CD4-positive, CD25-positive, alpha-beta regulatory T cell (primary cell): ENCODE measurements around the gene GPR176. TPM values are rescaled to one million over a fixed set of nuclear protein-coding genes. Genes with fewer than 3 reads are reported as not detected.

ENCODE experiments used
- ATAC-seq, 2 donors: fragments of 150-1000 bp; cut with Tn5 transposase; one replicate each; pipeline ENCODE4 v1.10.0; 2021; ENCODE audit warnings: low read depth in 2 of 2, moderate number of reproducible peaks in 2 of 2, moderate library complexity in 1 of 2
- DNase-seq, 3 donors: peaks; one replicate each; pipeline versions ENCODE4 v3.0.0 to v3.0.0-alpha.2; 2012 to 2022; ENCODE audit warnings: mixed read lengths in 1 of 3
- H3K27ac ChIP-seq: one replicate; pipeline ENCODE4 v1.7.0; 2013; ENCODE audit warnings: mild to moderate bottlenecking, low read length; ENCODE audit not compliant: insufficient read depth, poor library complexity, severe bottlenecking
- H3K27me3 ChIP-seq: one replicate; pipeline ENCODE4 v1.7.0; 2013; ENCODE audit warnings: low read length; ENCODE audit not compliant: control insufficient read depth, insufficient read depth
- H3K36me3 ChIP-seq: one replicate; pipeline ENCODE4 v1.7.0; 2013; ENCODE audit warnings: mild to moderate bottlenecking, low read length, moderate library complexity; ENCODE audit not compliant: control insufficient read depth, insufficient read depth
- H3K4me1 ChIP-seq: 2 replicates; pipeline ENCODE4 v1.7.0; 2013; ENCODE audit warnings: mild to moderate bottlenecking, low read length; ENCODE audit not compliant: insufficient read depth, control insufficient read depth, poor library complexity, severe bottlenecking
- H3K4me3 ChIP-seq: one replicate; pipeline ENCODE4 v1.7.0; 2013; ENCODE audit warnings: low read depth, mild to moderate bottlenecking, low read length, moderate library complexity
- H3K9me3 ChIP-seq, 2 experiments: 1 replicate in 1 of 2; 2 replicates in 1 of 2; pipeline ENCODE4 v1.7.0; 2013; ENCODE audit warnings: low read length in 2 of 2, mild to moderate bottlenecking in 1 of 2, moderate library complexity in 1 of 2; ENCODE audit not compliant: control insufficient read depth in 2 of 2
- H3K27ac Mint-ChIP-seq, 3 donors: one replicate each; pipeline ENCODE4 v1.8.0; 2020 to 2022; ENCODE audit warnings: mild to moderate bottlenecking in 3 of 3, mixed read lengths in 3 of 3, moderate library complexity in 2 of 3
- H3K27me3 Mint-ChIP-seq: one replicate; pipeline ENCODE4 v1.8.0; 2022; ENCODE audit warnings: mild to moderate bottlenecking, mixed read lengths
- H3K36me3 Mint-ChIP-seq: one replicate; pipeline ENCODE4 v1.8.0; 2020; ENCODE audit warnings: mixed read lengths
- H3K4me1 Mint-ChIP-seq, 4 donors: one replicate each; pipeline ENCODE4 v1.8.0; 2020 to 2022; ENCODE audit warnings: mixed read lengths in 4 of 4, mild to moderate bottlenecking in 1 of 4
- H3K4me3 Mint-ChIP-seq, 4 donors: one replicate each; pipeline ENCODE4 v1.8.0; 2020 to 2022; ENCODE audit warnings: mild to moderate bottlenecking in 4 of 4, mixed read lengths in 4 of 4, moderate library complexity in 3 of 4
- H3K9me3 Mint-ChIP-seq, 7 donors: one replicate each; pipeline ENCODE4 v1.8.0; 2020 to 2022; ENCODE audit warnings: mixed read lengths in 7 of 7, mild to moderate bottlenecking in 3 of 7, moderate library complexity in 2 of 7
- polyA plus RNA-seq, 4 donors: library from polyadenylated mRNA; unstranded; fragments of 300-500 nt; fragmentation: Illumina TruSeq; gene quantifications; one replicate each; pipeline ENCODE4 v1.2.3, GENCODE V29; 2021
- total RNA-seq: library from RNA; stranded (reverse); gene quantifications from one replicate; pipeline ENCODE4 v1.2.3, GENCODE V29; 2022

The GPR176 gene
- total and polyA plus RNA-seq, 5 donors from 2014 or later: not detected

- Mint-ChIP-seq H3K9me3 (peaks cover 0 to 6% (median 1%) of the 10 kb centered on the region in 7 donors), H3K27me3 (peaks cover 53% of the 10 kb centered on the region), H3K36me3 (no peaks in the 10 kb centered on the region), H3K4me3 (no peak overlapping the region), H3K27ac (no peak overlapping the region), H3K4me1 (no peaks in the 10 kb centered on the region)
- Histone ChIP-seq H3K27ac (no peak overlapping the region), H3K36me3 (no peaks in the 10 kb centered on the region), H3K4me1 (no peaks in the 10 kb centered on the region), H3K27me3 (peaks cover 20% of the 10 kb centered on the region), H3K4me3 (no peak overlapping the region), H3K9me3 (no peaks in the 10 kb centered on the region)
- DNase-seq (no peak), ATAC-seq (no peak)
Observed at GRCh38 chr15:39837454-39837853, 82.6 kb downstream of the GPR176 start.

DNA sequence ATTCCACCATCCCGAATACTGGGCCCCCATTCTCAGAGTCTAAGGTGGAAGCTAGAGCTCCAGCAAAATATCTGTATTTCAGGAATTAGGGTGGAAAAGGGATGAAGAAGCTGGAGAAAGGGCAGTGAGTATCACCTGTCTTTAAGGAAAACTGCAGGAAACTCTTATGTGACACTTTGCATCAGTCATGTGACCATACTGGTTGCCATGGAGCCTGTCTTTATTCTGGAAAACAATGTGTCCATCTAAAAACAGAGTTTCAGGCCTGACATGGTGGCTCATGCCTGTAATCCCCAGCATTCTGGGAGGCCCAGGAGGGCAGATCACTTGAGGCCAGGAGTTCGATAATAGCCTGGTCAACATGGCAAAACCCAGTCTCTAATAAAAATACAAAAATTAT, 84.5 kb downstream of the GPR176 start:
- H3K36me3 Mint-ChIP-seq: no peaks in the 10 kb centered on the region
- ATAC-seq (no peak), DNase-seq (no peak)
- Histone ChIP-seq H3K36me3 (no peaks in the 10 kb centered on the region), H3K9me3 (no peaks in the 10 kb centered on the region), H3K27me3 (peaks cover 25% of the 10 kb centered on the region), H3K27ac (no peak overlapping the region), H3K4me1 (no peaks in the 10 kb centered on the region), H3K4me3 (no peak overlapping the region)
- peaks cover 0 to 6% (median 1%) of the 10 kb centered on the region in 7 donors for H3K9me3 Mint-ChIP-seq
- H3K27ac Mint-ChIP-seq: no peak overlapping the region
- H3K27me3 Mint-ChIP-seq: peaks cover 54% of the 10 kb centered on the region
- no peaks in the 10 kb centered on the region for H3K4me1 Mint-ChIP-seq
- H3K4me3 Mint-ChIP-seq: no peak overlapping the region

DNA sequence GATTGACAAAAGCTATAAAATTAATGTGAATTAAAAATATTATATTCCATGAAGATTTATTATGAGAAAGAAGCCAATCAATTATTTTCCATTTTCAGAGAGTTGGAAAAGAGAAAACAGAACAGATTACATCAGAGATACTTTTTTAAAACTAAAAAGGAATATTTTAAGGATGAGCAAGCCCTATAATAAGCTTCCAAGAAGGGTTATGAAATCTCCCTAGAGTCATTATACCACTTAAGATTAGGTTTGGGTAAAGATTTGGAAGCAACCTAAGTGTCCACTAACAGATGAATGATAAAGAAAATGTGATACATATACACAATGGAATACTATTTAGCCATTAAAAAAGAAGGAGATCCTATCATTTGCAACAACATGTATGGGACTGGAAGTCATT, 85.8 kb downstream of the GPR176 start:
- Histone ChIP-seq H3K27me3 (peaks cover 28% of the 10 kb centered on the region), H3K4me3 (no peak overlapping the region), H3K4me1 (no peaks in the 10 kb centered on the region), H3K27ac (no peak overlapping the region), H3K9me3 (no peaks in the 10 kb centered on the region), H3K36me3 (no peaks in the 10 kb centered on the region)
- ATAC-seq: no peak
- no peak for DNase-seq
- Mint-ChIP-seq H3K27ac (no peak overlapping the region), H3K4me1 (peaks cover 0 to 4% (median 0%) of the 10 kb centered on the region in 4 donors), H3K9me3 (peaks cover 0 to 6% (median 0%) of the 10 kb centered on the region in 7 donors), H3K27me3 (peaks cover 62% of the 10 kb centered on the region), H3K36me3 (no peaks in the 10 kb centered on the region), H3K4me3 (no peak overlapping the region)

DNA sequence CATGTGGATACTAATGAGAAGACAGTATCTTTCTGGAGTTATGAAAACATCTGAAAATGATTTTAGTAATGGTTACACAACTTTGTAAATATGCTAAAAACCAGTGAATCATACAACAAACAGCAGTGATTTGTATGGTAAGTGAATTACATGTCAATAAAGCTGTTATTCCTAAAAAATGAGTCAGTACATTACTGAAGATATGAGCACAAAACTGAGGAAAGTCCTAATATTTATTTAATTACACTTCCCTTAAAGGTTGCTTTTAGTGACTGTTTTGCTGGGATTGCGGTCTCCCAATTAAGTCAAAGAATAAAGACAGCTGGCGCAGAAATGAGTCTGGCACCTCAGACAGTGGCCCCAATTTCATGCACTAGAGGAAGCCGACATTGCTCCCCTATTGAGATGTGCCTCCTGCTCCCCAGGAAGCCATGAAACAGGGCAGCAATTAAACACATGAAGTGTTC, 86.5 kb downstream of the GPR176 start:
- H3K36me3 ChIP-seq: no peaks in the 10 kb centered on the region
- Mint-ChIP-seq H3K4me3 (no peak overlapping the region), H3K36me3 (no peaks in the 10 kb centered on the region), H3K27ac (no peak overlapping the region), H3K4me1 (peaks cover 0 to 4% (median 0%) of the 10 kb centered on the region in 4 donors), H3K27me3 (peaks cover 55% of the 10 kb centered on the region), H3K9me3 (peaks cover 0 to 6% (median 0%) of the 10 kb centered on the region in 7 donors)
- H3K4me3 ChIP-seq: no peak overlapping the region
- H3K4me1 ChIP-seq: no peaks in the 10 kb centered on the region
- ATAC-seq (no peak), DNase-seq (no peak)
- H3K27me3 ChIP-seq: peaks cover 32% of the 10 kb centered on the region
- no peaks in the 10 kb centered on the region for H3K9me3 ChIP-seq
- H3K27ac ChIP-seq: no peak overlapping the region

DNA sequence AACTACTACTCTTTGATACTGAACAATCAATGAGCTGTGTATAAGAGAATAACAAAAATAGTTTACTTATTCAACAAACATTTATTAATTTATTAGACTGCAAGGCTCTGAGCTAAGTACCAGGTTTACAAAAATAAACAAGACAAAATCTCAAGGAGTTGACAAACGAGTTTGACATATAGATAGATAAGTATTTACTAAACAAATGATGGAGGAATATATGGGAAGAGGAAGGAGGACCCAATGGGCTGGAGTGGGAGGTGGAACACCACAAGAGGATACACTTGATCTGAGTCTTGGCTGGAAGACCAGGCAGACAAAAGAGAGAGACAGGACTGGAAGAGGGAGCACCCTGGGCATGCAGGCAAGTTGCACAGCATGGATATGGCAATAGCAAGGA, 89.9 kb downstream of the GPR176 start:
- ATAC-seq: no peak
- H3K27ac ChIP-seq: no peak overlapping the region
- no peaks in the 10 kb centered on the region for H3K4me1 ChIP-seq
- no peak overlapping the region for H3K4me3 ChIP-seq
- Mint-ChIP-seq H3K27me3 (peaks cover 53% of the 10 kb centered on the region), H3K4me1 (peaks cover 0 to 4% (median 0%) of the 10 kb centered on the region in 4 donors), H3K4me3 (no peak overlapping the region), H3K9me3 (peaks cover 0 to 3% (median 0%) of the 10 kb centered on the region in 7 donors), H3K36me3 (no peaks in the 10 kb centered on the region), H3K27ac (no peak overlapping the region)
- H3K36me3 ChIP-seq: no peaks in the 10 kb centered on the region
- no peak for DNase-seq
- H3K27me3 ChIP-seq: peaks cover 27% of the 10 kb centered on the region
- H3K9me3 ChIP-seq: no peaks in the 10 kb centered on the region

DNA sequence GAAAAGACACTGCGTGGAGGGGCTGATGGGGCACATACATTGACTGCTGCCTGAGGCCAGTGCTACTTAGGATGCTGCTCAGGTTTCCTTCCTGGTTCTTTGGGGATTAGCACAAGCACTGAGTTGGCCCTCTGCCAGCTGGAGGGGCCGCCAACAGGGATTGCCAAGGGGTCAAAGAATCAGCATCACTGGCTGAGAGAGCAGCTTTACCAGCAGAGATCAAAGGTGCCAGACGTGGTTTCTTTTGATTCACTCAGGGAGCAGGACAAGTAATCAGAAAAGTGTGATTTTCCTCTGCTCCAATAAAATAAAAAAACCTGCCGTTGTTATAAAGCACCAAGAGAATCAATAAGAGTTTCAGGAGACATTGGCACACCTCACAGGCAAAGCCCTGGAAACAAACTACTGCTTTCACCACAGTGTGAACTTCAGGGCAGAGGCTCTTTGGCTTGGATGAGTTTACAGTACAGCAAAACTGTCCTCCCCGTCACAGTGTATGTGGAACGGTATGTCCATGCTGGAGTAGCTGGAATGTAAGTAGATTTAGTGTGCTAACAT, 91.6 kb downstream of the GPR176 start:
- no peak for ATAC-seq
- Histone ChIP-seq H3K27me3 (peaks cover 26% of the 10 kb centered on the region), H3K4me1 (no peaks in the 10 kb centered on the region), H3K9me3 (no peaks in the 10 kb centered on the region), H3K4me3 (no peak overlapping the region), H3K36me3 (no peaks in the 10 kb centered on the region), H3K27ac (no peak overlapping the region)
- peaks cover 0 to 5% (median 0%) of the 10 kb centered on the region in 7 donors for H3K9me3 Mint-ChIP-seq
- peaks cover 0 to 4% (median 0%) of the 10 kb centered on the region in 4 donors for H3K4me1 Mint-ChIP-seq
- DNase-seq: no peak
- H3K4me3 Mint-ChIP-seq: no peak overlapping the region
- peaks cover 56% of the 10 kb centered on the region for H3K27me3 Mint-ChIP-seq
- H3K27ac Mint-ChIP-seq: no peak overlapping the region
- H3K36me3 Mint-ChIP-seq: no peaks in the 10 kb centered on the region

DNA sequence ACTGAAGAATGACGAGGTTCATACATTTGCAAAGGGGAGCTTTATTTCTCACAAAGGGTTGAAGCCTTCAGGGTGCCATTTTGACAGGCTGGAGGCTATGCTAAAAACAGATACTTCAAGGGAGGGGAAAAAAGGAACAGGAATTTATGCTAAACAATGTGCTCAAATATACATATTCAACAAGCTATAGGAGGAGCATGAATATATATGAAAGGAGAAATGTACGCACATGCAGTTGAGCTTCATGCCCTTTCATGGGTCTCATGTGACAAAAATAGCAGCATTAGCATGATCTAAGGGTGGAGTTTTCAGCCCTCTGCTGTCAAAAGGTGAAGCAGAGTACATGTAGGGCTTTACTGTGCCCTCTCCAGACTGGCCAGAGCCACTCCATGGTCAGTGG, 93.1 kb downstream of the GPR176 start:
- H3K4me3 ChIP-seq: no peak overlapping the region
- H3K4me1 Mint-ChIP-seq: peaks cover 0 to 4% (median 0%) of the 10 kb centered on the region in 4 donors
- H3K27me3 ChIP-seq: peaks cover 23% of the 10 kb centered on the region
- ATAC-seq (no peak), DNase-seq (no peak)
- H3K36me3 ChIP-seq: no peaks in the 10 kb centered on the region
- H3K9me3 Mint-ChIP-seq: peaks cover 0 to 5% (median 0%) of the 10 kb centered on the region in 7 donors
- no peak overlapping the region for H3K27ac Mint-ChIP-seq
- H3K27ac ChIP-seq: no peak overlapping the region
- peaks cover 52% of the 10 kb centered on the region for H3K27me3 Mint-ChIP-seq
- no peaks in the 10 kb centered on the region for H3K4me1 ChIP-seq
- H3K9me3 ChIP-seq: no peaks in the 10 kb centered on the region
- H3K4me3 Mint-ChIP-seq: no peak overlapping the region
- H3K36me3 Mint-ChIP-seq: no peaks in the 10 kb centered on the region

DNA sequence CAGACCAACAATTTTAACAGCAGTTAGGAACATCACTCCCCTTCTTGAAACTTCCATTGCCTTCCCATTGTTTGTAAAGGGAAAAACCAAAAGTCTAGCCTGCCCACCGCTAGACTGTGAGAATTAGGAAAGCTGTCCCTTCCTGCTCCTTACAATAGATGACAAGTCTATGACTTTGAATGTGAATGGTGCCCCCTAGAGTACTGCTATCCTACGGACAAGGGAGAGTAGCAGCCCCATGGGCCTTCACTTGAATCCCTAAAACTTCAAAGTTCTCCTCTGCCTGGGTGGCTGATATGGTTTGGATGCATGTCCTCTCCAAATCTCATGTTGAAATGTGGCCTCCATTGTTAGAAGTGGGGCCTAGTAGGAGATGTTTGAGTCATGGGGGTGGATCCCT, 96.4 kb downstream of the GPR176 start:
- Mint-ChIP-seq H3K27ac (no peak overlapping the region), H3K27me3 (peaks cover 46% of the 10 kb centered on the region), H3K4me3 (no peak overlapping the region), H3K9me3 (peaks cover 0 to 5% (median 0%) of the 10 kb centered on the region in 7 donors), H3K36me3 (no peaks in the 10 kb centered on the region), H3K4me1 (no peaks in the 10 kb centered on the region)
- peaks cover 9% of the 10 kb centered on the region for H3K27me3 ChIP-seq
- no peak for ATAC-seq
- no peak overlapping the region for H3K4me3 ChIP-seq
- no peaks in the 10 kb centered on the region for H3K4me1 ChIP-seq
- no peak for DNase-seq
- no peaks in the 10 kb centered on the region for H3K36me3 ChIP-seq
- H3K9me3 ChIP-seq: no peaks in the 10 kb centered on the region
- no peak overlapping the region for H3K27ac ChIP-seq
